A549 treated with AZD2906 at 1 μM for 4 hours (cell line): ENCODE data around the gene GBX1. TPM values are rescaled to one million over a fixed set of nuclear protein-coding genes. Genes with fewer than 3 reads are reported as not detected.

Source experiments
- total RNA-seq: library from RNA; stranded (reverse); fragments of 200-300 nt; extraction: Qiagen RNA extraction; gene quantifications from 5 replicates; pipeline ENCODE4 v1.2.3, GENCODE V29; 2022

Gene GBX1
- 0.09 TPM in 1 of 5 replicates, not detected in the others for total RNA-seq

GRCh38 chr7:151167197-151167961 lies at the start of gene GBX1:
Gene GBX1, minus strand, starts transcription at chr7:151167694. Its CDS starts 146 bp downstream, at chr7:151167548.

DNA sequence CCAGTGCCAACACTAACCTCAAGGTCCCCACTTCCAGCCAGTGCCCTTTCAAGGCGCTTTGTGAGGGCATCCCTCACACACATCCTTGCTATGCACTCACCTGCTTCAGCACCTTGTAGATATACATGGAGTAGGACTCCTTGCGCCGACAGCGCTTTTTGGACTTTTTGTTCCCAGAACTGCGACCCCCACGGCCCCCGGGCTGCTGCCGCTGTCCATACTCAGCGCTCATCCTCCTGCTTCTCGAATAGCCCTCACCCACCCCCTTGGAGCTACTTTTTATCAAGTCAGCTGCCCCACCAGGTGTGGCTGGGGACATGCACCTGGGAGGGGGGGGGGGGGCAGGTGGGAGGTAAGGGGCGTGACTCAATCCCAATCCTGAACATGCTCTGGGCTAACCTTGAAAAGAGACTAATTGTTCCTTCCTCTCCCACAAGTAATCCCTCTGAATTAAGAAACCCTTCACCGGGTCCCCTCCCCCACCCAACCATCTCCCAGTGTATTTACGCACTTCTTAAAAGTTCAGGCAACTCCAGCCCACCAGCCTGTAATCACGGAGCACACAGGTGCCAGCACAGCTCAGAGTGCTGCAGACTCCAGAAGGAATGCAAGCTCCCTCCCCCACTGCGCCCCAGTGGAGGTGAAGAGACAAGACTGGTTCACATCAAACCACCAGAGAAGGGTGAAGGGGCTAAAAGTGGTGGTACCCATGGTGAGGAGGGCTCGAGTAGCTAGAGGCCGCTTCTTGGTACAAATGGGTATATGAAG lies 42.8 kb upstream of the GBX1 start, which contains the start of gene H2BK1:
H2BK1 (minus strand) TSS at position 402 of the 768 bp plus-strand sequence; CDS start at position 232, 170 bp downstream.

DNA sequence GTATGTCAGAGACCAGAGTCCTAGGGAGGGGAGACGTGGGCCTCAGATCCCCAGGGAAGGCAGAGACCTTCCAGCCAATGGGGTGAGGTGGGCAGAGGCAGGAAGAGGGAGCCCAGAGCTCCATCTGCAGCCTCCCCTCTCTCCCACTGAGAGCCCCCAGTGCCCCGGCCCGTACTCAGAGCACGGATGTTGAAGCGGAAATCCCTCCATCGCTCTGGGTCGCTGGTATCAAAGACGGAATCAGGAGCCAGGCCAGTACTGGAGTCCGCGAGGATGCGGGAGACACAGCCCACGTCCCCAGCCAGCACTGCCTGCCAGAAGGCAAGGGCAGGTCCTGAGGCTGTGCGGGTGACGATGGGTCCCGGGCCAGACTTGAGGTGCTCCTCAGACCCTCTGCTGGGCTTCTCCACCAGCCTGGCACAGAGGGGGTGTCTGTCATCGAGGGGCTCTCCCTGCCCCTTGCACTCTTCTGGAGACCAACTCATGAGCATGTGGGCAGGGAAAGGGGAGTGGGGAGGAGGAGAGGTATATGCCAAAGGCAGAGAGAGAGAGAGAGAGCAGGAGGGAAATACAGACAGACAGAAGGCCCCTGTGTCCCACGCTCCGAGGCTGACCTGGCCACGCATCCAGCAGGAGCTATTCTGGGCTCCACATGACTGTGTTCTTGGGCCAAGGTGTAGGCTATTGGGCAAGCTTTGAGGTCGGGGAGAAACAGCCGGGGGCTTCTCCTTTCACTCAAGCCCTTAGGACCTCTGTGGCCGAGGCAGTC lies 19.3 kb upstream of the GBX1 start, which contains the start of gene ASB10:
ASB10 (minus strand) TSS at position 611 of the 769 bp plus-strand sequence; CDS start at position 491, 120 bp downstream.

Other genes with a start within 250 kb of the GBX1 start
- gene KCNH2, start 189.4 kb downstream of the GBX1 start, total RNA-seq = 4.0 to 5.9 TPM (median 5.4 TPM) in 5 replicates
- gene NOS3, start 176.7 kb downstream of the GBX1 start, total RNA-seq = 0.30 to 0.69 TPM (median 0.58 TPM) in 5 replicates
- 0.28 to 0.88 TPM (median 0.71 TPM) in 5 replicates for gene ATG9B, start 143.2 kb downstream of the GBX1 start, total RNA-seq
- gene ABCB8, start 139.2 kb downstream of the GBX1 start, total RNA-seq = 36.9 to 51.7 TPM (median 49.2 TPM) in 5 replicates
- gene ASIC3, start 119.2 kb downstream of the GBX1 start, total RNA-seq = 5.1 to 9.9 TPM (median 8.9 TPM) in 5 replicates
- 29.4 to 32.4 TPM (median 30.5 TPM) in 5 replicates for gene CDK5, start 109.8 kb downstream of the GBX1 start, total RNA-seq
- 168 to 269 TPM (median 251 TPM) in 5 replicates for gene SLC4A2, start 108.1 kb downstream of the GBX1 start, total RNA-seq
- 54.6 to 80.1 TPM (median 75.3 TPM) in 5 replicates for gene FASTK, start 86.9 kb downstream of the GBX1 start, total RNA-seq
- 36.0 to 59.2 TPM (median 58.8 TPM) in 5 replicates for gene TMUB1, start 84.2 kb downstream of the GBX1 start, total RNA-seq
- gene AGAP3, start 81.2 kb downstream of the GBX1 start, total RNA-seq = 46.2 to 59.5 TPM (median 59.1 TPM) in 5 replicates
- gene ASB10, start 19.6 kb upstream of the GBX1 start, total RNA-seq = not detected in 5 replicates
- gene H2BK1, start 42.8 kb upstream of the GBX1 start, total RNA-seq = not detected in 5 replicates
- gene ABCF2, start 59.5 kb upstream of the GBX1 start, total RNA-seq = 59.8 to 64.2 TPM (median 62.4 TPM) in 5 replicates
- gene CHPF2, start 64.8 kb upstream of the GBX1 start, total RNA-seq = 38.8 to 44.8 TPM (median 43.5 TPM) in 5 replicates
- 7.8 to 9.7 TPM (median 9.3 TPM) in 5 replicates for gene SMARCD3, start 81.0 kb upstream of the GBX1 start, total RNA-seq
- 31.7 to 47.2 TPM (median 37.0 TPM) in 5 replicates for gene NUB1, start 174.1 kb upstream of the GBX1 start, total RNA-seq
- gene WDR86, start 242.3 kb upstream of the GBX1 start, total RNA-seq = 0.13 to 0.26 TPM (median 0.20 TPM) in 5 replicates